ENCODE measurements around the gene HDAC7. TPM values are rescaled to one million over a fixed set of nuclear protein-coding genes. Genes with fewer than 3 reads are reported as not detected.
"Not testable (repeated sequence)": the region's sequence is repeated elsewhere in the genome, so short reads cannot be mapped to it uniquely, and the experiment has no call there.

HDAC7 gene
- total RNA-seq, 1 donor from 2014 or later = 93.2 TPM

DNA sequence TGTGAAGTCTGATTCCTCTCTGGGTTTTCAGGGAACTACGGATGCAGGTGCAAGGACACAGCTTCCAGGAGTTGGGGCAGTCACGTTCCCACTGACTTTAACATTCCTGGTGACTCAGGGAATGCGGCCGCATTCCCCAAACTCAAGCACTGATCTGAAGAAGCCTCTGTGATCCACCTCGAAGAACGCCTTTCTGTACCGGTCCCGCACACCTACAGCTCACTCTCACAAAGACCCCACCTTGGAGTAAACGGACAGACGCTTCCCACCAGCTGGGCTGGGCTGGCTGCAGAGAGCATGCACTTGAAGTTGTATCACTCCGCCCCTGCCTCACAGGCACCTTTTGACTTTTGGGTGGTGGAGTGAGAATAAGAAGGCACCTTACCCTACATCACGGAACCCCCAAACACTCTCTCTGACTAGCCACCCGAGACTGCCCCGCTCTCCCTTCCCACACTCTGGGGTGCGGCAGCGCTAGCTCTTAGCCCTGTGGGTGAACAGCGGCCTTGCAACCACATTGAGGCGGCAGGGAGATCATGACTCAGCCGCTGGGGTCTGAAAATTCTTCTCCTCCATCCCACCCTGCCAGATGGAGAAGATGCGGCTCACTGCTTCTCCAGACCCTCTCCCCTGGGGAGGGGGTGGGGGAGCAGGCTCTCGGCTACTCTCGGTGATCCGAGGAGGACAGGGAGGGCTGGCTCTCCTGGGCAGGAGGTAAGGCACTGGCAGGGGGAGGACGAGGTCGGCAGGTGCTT lies 23.7 kb upstream of the HDAC7 start:
- H3K4me1 Mint-ChIP-seq (ENCODE audit: low read depth) = peaks cover 3% of the 10 kb centered on the region
- DNase-seq (ENCODE audit: low spot score) = no peak
- H3K27me3 Mint-ChIP-seq (ENCODE audit: low read depth) = peaks cover 4% of the 10 kb centered on the region
- H3K27ac Mint-ChIP-seq (ENCODE audit: unreplicated experiment) = no peak overlapping the region
- H3K36me3 Mint-ChIP-seq (ENCODE audit: low read depth) = peaks cover 2% of the 10 kb centered on the region
- TF ChIP-seq, protein P1, sequence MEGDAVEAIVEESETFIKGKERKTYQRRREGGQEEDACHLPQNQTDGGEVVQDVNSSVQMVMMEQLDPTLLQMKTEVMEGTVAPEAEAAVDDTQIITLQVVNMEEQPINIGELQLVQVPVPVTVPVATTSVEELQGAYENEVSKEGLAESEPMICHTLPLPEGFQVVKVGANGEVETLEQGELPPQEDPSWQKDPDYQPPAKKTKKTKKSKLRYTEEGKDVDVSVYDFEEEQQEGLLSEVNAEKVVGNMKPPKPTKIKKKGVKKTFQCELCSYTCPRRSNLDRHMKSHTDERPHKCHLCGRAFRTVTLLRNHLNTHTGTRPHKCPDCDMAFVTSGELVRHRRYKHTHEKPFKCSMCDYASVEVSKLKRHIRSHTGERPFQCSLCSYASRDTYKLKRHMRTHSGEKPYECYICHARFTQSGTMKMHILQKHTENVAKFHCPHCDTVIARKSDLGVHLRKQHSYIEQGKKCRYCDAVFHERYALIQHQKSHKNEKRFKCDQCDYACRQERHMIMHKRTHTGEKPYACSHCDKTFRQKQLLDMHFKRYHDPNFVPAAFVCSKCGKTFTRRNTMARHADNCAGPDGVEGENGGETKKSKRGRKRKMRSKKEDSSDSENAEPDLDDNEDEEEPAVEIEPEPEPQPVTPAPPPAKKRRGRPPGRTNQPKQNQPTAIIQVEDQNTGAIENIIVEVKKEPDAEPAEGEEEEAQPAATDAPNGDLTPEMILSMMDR (IDR thresholded peaks at IDR 0.05) = no peak
- no peaks in the 10 kb centered on the region for H3K9me3 Mint-ChIP-seq (ENCODE audit: low read depth)
- no peak overlapping the region for H3K4me3 Mint-ChIP-seq (ENCODE audit: unreplicated experiment)

DNA sequence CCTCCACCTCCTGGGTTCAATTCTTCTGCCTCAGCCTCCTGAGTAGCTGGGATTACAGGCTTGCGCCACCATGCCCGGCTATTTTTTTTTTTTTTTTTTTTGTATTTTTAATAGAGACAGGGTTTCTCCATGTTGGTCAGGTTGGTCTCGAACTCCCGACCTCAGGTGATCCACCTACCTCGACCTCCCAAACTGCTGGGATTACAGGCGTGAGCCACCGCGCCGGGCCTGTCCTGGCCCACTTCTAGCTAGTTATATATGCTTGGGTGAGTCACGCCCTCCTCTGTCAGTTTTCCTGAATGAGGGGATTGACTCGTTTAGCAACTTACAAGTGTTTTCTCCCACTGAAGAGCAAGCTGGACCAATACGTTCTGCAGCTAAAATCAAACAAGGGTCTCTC lies 22.8 kb upstream of the HDAC7 start:
- H3K27me3 Mint-ChIP-seq (ENCODE audit: low read depth); H3K4me1 Mint-ChIP-seq (ENCODE audit: low read depth); DNase-seq (ENCODE audit: low spot score); H3K36me3 Mint-ChIP-seq (ENCODE audit: low read depth); H3K9me3 Mint-ChIP-seq (ENCODE audit: low read depth); H3K4me3 Mint-ChIP-seq (ENCODE audit: unreplicated experiment); H3K27ac Mint-ChIP-seq (ENCODE audit: unreplicated experiment): not testable (repeated sequence)

DNA sequence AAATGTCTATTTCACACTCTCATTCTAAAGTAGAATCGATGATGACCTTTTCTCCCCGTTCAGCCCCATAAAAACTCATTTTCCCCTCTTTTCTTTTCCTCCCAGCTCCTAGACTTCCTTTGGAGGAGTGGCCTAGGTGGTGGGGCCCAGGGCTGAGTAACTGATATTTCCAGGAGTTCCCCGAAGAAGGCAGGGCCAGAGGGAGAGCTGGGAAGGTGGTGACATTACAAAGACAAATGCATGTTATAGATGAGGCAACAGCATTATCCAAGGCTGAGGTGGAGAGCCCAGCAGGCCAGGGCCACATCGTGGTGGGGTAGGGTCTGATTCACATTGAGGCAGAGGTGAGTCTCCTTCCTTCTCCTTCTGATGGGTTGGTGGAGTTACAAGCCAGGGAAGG lies 22.2 kb upstream of the HDAC7 start:
- DNase-seq (ENCODE audit: low spot score) = no peak
- TF ChIP-seq, protein P1 (IDR thresholded peaks at IDR 0.05) = no peak
- no peaks in the 10 kb centered on the region for H3K9me3 Mint-ChIP-seq (ENCODE audit: low read depth)
- H3K4me1 Mint-ChIP-seq (ENCODE audit: low read depth) = peaks cover 7% of the 10 kb centered on the region
- H3K36me3 Mint-ChIP-seq (ENCODE audit: low read depth) = peaks cover 2% of the 10 kb centered on the region
- H3K27ac Mint-ChIP-seq (ENCODE audit: unreplicated experiment) = no peak overlapping the region
- peaks cover 4% of the 10 kb centered on the region for H3K27me3 Mint-ChIP-seq (ENCODE audit: low read depth)
- H3K4me3 Mint-ChIP-seq (ENCODE audit: unreplicated experiment) = no peak overlapping the region

DNA sequence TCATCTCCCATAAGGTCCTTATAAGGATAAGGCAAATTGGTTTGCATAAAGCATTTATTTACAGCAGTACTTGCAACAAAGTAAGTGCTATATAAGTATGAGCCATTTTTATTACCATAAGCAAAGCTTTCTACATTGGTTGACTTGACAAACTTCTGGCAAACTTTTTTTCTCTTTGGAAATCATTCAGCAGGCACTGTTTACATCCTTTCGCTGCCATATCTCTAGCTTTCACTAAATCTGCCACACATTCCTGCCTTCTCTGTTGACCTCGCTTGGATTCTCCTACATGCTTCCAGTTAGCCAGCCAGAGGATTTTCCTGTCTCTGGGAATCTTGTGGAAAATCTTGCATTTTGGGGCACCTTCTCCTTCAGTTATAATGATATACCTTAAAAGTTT lies 21.8 kb upstream of the HDAC7 start:
- Mint-ChIP-seq H3K36me3 (ENCODE audit: low read depth) (peaks cover 2% of the 10 kb centered on the region), H3K4me1 (ENCODE audit: low read depth) (peaks cover 7% of the 10 kb centered on the region), H3K4me3 (ENCODE audit: unreplicated experiment) (no peak overlapping the region), H3K27me3 (ENCODE audit: low read depth) (peaks cover 4% of the 10 kb centered on the region), H3K27ac (ENCODE audit: unreplicated experiment) (no peak overlapping the region), H3K9me3 (ENCODE audit: low read depth) (no peaks in the 10 kb centered on the region)
- no peak for DNase-seq (ENCODE audit: low spot score)
- TF ChIP-seq, protein P1 (IDR thresholded peaks at IDR 0.05) = no peak

DNA sequence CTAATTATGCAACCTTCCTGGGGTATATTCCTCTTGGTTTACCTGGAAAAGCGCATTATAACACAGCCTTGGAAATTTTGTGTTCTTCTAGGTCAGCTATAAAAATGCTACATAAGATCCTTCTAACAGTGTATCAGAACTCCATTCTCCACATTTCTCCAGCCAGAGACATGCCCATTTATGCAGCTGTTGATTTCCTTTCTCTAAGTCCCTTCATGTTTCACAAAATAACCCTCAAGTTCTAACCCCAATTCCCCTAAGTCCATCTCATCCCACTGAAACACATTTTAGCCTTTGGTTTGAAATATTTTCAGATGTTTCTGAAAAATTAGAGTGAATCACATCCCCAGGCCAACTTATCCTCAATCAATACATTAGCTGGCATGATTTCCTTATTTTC lies 20.9 kb upstream of the HDAC7 start:
- H3K4me3 Mint-ChIP-seq (ENCODE audit: unreplicated experiment) = no peak overlapping the region
- no peak for DNase-seq (ENCODE audit: low spot score)
- TF ChIP-seq, protein P1 (IDR thresholded peaks at IDR 0.05) = no peak
- peaks cover 11% of the 10 kb centered on the region for H3K4me1 Mint-ChIP-seq (ENCODE audit: low read depth)
- H3K36me3 Mint-ChIP-seq (ENCODE audit: low read depth) = no peaks in the 10 kb centered on the region
- H3K27me3 Mint-ChIP-seq (ENCODE audit: low read depth) = peaks cover 4% of the 10 kb centered on the region
- H3K27ac Mint-ChIP-seq (ENCODE audit: unreplicated experiment) = no peak overlapping the region
- H3K9me3 Mint-ChIP-seq (ENCODE audit: low read depth) = no peaks in the 10 kb centered on the region

Measured in chondrocyte (in vitro differentiated cells).